Measurements from ENCODE around the gene CARD10.

GRCh38 chr22:37533995-37534394 lies 14.8 kb upstream of the CARD10 start:
- no peak for TF ChIP-seq CTCF (IDR thresholded peaks at IDR 0.05; ENCODE audit: insufficient read depth, low read length)
- TF ChIP-seq GABPA (IDR thresholded peaks at IDR 0.05; ENCODE audit: low read depth): no peak
- TF ChIP-seq POLR2AphosphoS5 (IDR thresholded peaks at IDR 0.05; ENCODE audit: low read depth): no peak
- no peak for TF ChIP-seq REST (IDR thresholded peaks at IDR 0.05; ENCODE audit: insufficient replicate concordance, low read depth)
